ENCODE measurements around the gene FNBP1.

The FNBP1 gene

DNA sequence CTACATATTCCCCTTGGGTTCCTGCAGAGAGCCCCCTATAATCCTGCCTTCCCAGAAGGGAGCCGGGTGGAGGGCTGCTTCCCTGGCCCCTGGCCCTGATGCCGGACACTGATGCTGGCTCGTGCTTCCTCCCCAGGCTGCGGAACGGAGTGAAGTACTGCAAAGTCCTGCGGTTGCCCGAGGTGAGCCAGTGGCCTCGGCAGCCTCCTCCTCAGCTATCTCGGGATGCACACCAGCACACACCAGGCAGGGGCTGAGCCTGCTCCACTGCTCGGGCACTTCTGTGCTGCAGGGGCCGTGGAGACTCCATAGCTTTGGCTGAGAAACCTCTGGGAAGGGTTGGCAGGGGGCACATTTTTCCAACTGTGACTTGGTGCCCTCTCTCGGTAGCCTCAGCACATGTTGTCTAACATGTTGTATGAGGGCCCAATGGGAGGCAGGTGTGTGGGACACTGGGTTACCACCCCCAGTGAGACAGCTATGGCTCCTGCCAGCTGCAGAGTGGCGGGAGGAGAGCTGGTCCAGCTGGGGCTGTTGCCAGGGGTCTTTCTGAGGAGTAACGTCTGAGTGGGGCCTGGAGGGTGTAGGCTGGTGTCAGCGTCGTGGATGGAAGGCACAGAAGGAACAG, 169.3 kb downstream of the FNBP1 start:
- DNase-seq (ENCODE audit: low read depth) = no peak
- H3K4me3 ChIP-seq (ENCODE audit: low read depth, low read length) = no peak overlapping the region
- TF ChIP-seq, protein P1, sequence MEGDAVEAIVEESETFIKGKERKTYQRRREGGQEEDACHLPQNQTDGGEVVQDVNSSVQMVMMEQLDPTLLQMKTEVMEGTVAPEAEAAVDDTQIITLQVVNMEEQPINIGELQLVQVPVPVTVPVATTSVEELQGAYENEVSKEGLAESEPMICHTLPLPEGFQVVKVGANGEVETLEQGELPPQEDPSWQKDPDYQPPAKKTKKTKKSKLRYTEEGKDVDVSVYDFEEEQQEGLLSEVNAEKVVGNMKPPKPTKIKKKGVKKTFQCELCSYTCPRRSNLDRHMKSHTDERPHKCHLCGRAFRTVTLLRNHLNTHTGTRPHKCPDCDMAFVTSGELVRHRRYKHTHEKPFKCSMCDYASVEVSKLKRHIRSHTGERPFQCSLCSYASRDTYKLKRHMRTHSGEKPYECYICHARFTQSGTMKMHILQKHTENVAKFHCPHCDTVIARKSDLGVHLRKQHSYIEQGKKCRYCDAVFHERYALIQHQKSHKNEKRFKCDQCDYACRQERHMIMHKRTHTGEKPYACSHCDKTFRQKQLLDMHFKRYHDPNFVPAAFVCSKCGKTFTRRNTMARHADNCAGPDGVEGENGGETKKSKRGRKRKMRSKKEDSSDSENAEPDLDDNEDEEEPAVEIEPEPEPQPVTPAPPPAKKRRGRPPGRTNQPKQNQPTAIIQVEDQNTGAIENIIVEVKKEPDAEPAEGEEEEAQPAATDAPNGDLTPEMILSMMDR (IDR thresholded peaks at IDR 0.05; ENCODE audit: low read depth, low read length, missing control alignments) = no peak

DNA sequence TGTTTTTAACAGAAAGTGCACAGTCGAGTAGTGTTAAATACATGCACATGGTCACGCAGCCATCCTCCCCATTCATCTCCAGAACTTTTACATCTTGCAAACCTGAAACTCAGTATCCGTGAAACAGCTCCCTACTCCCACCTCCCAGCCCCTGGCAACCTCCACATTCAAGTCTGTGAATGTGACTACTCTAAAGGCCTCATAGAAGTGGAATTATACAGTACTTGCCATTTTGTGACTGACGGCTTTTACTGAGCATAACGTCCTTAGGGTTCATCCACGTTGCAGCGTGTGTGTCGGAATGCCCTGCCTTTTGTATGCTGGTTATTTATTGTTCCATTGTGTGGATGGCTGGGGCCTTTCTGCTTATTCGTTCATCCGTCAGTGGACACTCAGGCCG, 171.9 kb downstream of the FNBP1 start:
- no peak overlapping the region for H3K4me3 ChIP-seq (ENCODE audit: low read depth, low read length)
- no peak for DNase-seq (ENCODE audit: low read depth)
- TF ChIP-seq, protein P1 (IDR thresholded peaks at IDR 0.05; ENCODE audit: low read depth, low read length, missing control alignments) = no peak

DNA sequence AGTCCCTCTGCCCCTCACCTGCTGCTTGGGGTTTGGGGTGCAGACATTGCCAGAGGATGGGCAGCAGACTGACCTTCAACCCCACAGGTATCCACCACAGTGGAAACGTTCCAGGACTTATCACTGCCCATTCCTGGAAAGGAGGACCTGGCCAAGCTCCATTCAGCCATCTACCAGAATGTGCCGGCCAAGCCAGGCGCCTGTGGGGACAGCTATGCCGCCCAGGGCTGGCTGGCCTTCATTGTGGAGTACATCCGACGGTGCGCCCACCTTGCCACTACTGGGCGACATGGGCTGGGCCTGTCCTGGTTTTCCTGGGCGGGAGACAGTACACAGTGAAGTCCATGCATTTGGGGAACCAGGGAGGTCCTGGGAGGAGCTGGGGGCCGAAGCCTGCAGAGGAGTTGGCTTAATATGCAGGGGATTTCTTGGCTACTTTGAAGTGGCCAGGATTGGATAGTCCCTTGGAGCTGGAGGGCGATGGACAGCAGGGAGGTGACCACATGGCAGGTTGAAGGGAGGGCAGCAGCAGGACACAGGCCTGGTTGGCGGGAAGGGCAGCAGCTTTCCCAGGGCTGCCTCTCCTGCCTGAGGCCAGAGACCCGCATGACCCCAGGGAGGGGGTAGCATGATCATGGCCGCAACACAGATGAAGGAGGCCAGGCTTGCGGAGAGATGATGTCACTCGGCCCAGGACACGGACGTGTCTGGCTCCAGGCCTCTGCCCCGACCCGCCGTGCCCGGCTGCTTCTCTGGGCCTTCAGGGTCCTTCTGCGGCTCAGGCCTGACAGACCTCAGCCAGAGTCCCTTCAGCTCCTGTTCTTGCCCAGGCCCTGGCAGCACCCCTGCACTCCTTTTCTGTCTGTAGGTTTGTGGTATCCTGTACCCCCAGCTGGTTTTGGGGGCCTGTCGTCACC, 173.1 kb downstream of the FNBP1 start:
- DNase-seq (ENCODE audit: low read depth) = no peak
- no peak overlapping the region for H3K4me3 ChIP-seq (ENCODE audit: low read depth, low read length)
- TF ChIP-seq, protein P1 (IDR thresholded peaks at IDR 0.05; ENCODE audit: low read depth, low read length, missing control alignments) = no peak

DNA sequence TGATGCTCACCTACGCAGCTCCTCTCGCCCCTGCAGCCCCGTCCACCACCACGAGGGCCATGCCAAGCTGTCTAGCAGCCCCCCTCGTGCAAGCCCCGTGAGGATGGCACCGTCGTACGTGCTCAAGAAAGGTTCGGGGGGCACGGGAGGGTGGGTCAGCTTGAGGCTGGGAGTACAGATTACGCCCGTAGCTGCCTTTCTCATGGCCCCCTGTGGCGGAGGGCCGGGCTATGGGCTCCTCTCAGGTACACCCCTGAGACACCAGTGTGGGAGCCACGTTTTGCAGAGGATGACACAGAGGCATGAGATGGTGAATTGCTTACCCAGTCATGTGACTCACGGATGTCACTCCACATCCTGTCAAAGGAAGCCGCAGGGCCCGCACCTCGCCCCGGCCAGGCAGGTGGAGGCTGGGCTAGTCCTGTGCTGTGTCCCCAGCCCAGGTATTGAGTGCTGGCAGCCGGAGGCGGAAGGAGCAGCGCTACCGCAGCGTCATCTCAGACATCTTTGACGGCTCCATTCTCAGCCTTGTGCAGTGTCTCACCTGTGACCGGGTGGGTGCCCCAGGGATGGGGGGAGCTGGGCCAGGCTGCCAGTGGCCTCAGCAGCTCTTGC, 174.0 kb downstream of the FNBP1 start:
- H3K4me3 ChIP-seq (ENCODE audit: low read depth, low read length) = no peak overlapping the region
- no peak for DNase-seq (ENCODE audit: low read depth)
- TF ChIP-seq, protein P1 (IDR thresholded peaks at IDR 0.05; ENCODE audit: low read depth, low read length, missing control alignments) = no peak

DNA sequence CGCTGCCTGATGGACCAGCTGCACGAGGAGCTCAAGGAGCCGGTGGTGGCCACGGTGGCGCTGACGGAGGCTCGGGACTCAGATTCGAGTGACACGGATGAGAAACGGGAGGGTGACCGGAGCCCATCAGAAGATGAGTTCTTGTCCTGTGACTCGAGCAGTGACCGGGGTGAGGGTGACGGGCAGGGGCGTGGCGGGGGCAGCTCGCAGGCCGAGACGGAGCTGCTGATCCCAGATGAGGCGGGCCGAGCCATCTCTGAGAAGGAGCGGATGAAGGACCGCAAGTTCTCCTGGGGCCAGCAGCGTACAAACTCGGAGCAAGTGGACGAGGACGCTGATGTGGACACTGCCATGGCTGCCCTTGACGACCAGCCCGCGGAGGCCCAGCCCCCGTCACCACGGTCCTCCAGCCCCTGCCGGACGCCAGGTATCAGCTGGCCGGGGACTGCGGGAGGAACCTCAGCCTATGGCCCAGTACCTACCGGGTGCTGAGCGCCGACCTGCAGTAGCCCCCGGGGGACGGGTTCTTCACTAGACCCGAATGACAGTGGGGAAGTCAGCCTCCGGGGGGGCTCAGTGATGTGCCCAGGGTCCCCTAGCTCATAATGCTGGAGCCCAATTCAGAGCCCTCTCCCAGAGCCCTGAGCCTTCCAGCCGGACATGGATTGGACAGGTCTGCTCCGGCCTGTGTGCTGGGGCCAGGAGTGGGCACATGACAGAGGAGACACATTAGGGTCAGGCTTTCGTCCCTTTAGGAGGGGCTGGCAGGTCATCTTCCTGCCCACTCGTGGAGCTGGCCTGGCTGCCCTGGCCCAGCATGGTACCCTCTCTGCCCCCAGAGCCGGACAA, 174.7 kb downstream of the FNBP1 start:
- DNase-seq (ENCODE audit: low read depth) = no peak
- TF ChIP-seq, protein P1 (IDR thresholded peaks at IDR 0.05; ENCODE audit: low read depth, low read length, missing control alignments) = no peak
- no peak overlapping the region for H3K4me3 ChIP-seq (ENCODE audit: low read depth, low read length)

Data from GM12864 (cell line).